ENCODE data around the gene GID4.

Gene GID4

GRCh38 chr17:18016426-18016825 is 22.8 kb upstream of the GID4 start:
- no peak overlapping the region for H3K4me3 ChIP-seq (ENCODE audit: low read length)
- DNase-seq (ENCODE audit: low read depth) = no peak
- no peak for TF ChIP-seq CTCF (conservative IDR thresholded peaks at IDR 0.05; ENCODE audit: low read length)

DNA sequence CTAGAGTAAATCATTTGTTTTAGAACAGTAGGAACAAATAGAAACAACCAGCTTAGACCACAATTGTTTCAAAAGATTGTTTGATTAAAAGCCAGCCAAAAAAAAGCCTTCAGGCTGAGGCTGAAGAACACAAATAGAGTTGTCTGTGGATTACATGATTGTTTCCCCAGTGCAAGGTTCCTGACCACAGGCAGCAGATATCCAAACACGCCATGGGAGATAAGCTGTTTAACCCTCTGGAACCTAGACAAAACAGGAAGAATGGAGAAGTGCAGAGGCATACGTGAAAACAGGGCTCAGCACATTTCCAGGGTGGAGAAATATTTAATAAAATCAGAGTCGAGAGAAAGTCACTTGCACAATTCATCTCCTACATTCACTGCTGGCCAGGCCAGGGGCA is 21.2 kb upstream of the GID4 start:
- no peak for DNase-seq (ENCODE audit: low read depth)
- no peak overlapping the region for H3K4me3 ChIP-seq (ENCODE audit: low read length)
- TF ChIP-seq CTCF (conservative IDR thresholded peaks at IDR 0.05; ENCODE audit: low read length) = no peak

DNA sequence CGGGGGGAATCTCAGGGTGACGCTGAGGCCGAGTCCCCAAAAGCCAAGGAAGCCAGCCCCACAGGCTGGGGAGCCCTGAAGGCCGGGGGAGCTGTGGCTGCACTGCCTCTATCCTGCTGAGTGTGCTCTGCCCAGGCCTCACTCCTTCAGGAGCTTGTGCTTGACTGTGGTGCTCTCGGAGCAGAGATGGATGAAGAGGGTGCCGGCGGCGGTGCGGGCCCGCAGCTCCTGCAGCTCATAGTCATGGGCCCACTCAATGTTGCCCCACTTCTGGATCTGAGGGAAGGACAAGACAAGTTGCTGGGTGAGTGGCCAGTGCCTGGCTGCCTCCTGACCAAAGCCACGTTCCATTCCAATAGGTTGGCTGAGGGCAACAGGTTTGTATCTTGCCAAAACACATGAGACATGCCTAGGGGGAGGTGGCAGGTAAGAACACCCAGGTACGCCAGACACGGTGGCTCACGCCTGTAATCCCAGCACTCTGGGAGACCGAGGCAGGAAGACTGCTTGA is 20.7 kb upstream of the GID4 start:
- H3K4me3 ChIP-seq (ENCODE audit: low read length) = no peak overlapping the region
- no peak for DNase-seq (ENCODE audit: low read depth)
- no peak for TF ChIP-seq CTCF (conservative IDR thresholded peaks at IDR 0.05; ENCODE audit: low read length)

- no peak for DNase-seq (ENCODE audit: low read depth)
- no peak overlapping the region for H3K4me3 ChIP-seq (ENCODE audit: low read length)
- no peak for TF ChIP-seq CTCF (conservative IDR thresholded peaks at IDR 0.05; ENCODE audit: low read length)
Observed at GRCh38 chr17:18019838-18020154, 19.4 kb upstream of the GID4 start.

DNA sequence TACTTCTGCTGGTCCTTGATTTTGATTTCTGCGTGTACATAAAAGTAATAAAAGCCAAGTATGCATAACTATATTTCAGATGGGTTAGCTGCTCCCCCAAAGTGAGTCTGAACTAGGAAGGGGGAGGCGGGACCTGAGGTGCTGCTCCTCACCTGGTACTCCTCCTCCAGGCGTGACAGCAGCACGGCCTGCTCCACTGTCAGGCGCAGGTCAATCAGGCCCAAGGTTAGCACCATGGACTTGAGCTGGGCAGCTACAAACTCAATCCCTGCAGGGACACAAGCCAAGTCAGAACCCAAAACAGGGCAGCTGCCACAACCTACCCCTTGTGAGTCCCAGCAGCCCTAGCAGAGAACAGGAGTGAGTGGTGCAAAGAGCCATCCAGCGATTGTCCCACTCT is 18.2 kb upstream of the GID4 start:
- DNase-seq (ENCODE audit: low read depth) = no peak
- TF ChIP-seq CTCF (conservative IDR thresholded peaks at IDR 0.05; ENCODE audit: low read length) = no peak
- no peak overlapping the region for H3K4me3 ChIP-seq (ENCODE audit: low read length)

DNA sequence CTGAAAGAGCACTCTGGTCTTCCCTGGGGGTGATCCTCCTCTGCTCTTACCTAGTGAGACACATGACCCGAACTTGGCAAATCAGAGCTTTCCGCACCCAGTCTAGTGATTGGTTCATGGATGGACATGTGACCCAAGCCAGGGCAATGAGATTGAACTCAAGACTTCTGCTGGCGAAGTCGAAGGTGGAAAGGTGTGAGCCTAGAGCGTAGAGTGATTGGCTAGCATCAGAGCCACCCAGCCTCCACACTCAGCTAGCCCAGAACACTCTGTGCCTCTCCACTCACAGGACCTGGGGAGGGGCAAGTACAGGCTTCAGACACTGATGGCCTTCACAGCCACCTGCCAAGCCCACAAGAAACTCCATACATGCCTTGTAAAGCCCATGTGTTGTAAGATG is 17.8 kb upstream of the GID4 start:
- no peak for TF ChIP-seq CTCF (conservative IDR thresholded peaks at IDR 0.05; ENCODE audit: low read length)
- DNase-seq (ENCODE audit: low read depth) = no peak
- no peak overlapping the region for H3K4me3 ChIP-seq (ENCODE audit: low read length)

- TF ChIP-seq CTCF (conservative IDR thresholded peaks at IDR 0.05; ENCODE audit: low read length) = no peak
- H3K4me3 ChIP-seq (ENCODE audit: low read length) = no peak overlapping the region
- peak; percentile 66 for DNase-seq (ENCODE audit: low read depth)
Observed at GRCh38 chr17:18025241-18025944, 13.8 kb upstream of the GID4 start.

Data from AG10803 (cell line).